ENCODE measurements around the gene PRKAR2A. TPM values are rescaled to one million over a fixed set of nuclear protein-coding genes. Genes with fewer than 3 reads are reported as not detected.
"Not testable (repeated sequence)": the region's sequence is repeated elsewhere in the genome, so short reads cannot be mapped to it uniquely, and the experiment has no call there.

PRKAR2A gene
- total RNA-seq, 2 donors from 2014 or later, result 38.9 to 41.2 TPM

GRCh38 chr3:48795997-48796732, 51.5 kb downstream of the PRKAR2A start:
- Histone ChIP-seq H3K27ac (ENCODE audit: low read depth, low read length) (no peak overlapping the region), H3K4me3 (ENCODE audit: low read length) (no peak overlapping the region), H3K9me3 (ENCODE audit: control insufficient read depth, low read length) (no peaks in the 10 kb centered on the region), H3K4me1 (ENCODE audit: control insufficient read depth, insufficient read depth, low read length) (no peaks in the 10 kb centered on the region), H3K36me3 (ENCODE audit: control insufficient read depth, insufficient read depth, low read length) (peaks cover 3% of the 10 kb centered on the region), H3K9ac (ENCODE audit: extremely low read depth, low read length, poor library complexity, severe bottlenecking) (no peak overlapping the region), H3K27me3 (ENCODE audit: control insufficient read depth, insufficient read depth, low read length, poor library complexity, severe bottlenecking) (no peaks in the 10 kb centered on the region)
- TF ChIP-seq CTCF (conservative IDR thresholded peaks at IDR 0.05), result no peak
- H3K36me3 Mint-ChIP-seq (ENCODE audit: low read depth), result peaks cover 5% of the 10 kb centered on the region
- no peak overlapping the region for H3K27ac Mint-ChIP-seq
- H3K4me3 Mint-ChIP-seq, result no peak overlapping the region
- H3K4me1 Mint-ChIP-seq, result no peaks in the 10 kb centered on the region
- no peaks in the 10 kb centered on the region for H3K9me3 Mint-ChIP-seq
- DNase-seq, result no peak
- no peaks in the 10 kb centered on the region for H3K27me3 Mint-ChIP-seq (ENCODE audit: insufficient read depth)
- 93 to 100% methylated on average over 3 to 7 of the region's 7 CpGs for WGBS, 2 experiments (ENCODE audit: insufficient coverage in 1 of 2, insufficient read length in 1 of 2)

DNA sequence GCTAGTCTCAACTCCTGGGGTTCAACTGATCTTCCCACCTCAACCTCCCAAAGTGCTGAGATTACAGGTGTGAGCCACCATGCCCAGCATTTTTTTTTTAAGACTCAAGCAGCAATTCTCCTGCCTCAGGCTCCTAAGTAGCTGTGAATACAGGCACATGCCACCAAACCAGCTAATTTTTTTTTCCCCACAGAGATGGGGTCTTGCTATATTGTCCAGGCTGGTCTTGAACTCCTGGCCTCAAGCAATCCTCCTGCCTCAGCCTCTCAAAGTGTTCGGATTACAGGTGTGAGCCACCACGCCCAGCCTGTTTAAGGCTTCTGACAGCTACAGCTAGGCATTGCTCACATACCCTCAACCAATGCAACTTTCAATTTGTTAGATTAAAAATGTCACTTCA, 54.2 kb downstream of the PRKAR2A start:
- not testable (repeated sequence) for H3K4me1 ChIP-seq (ENCODE audit: control insufficient read depth, insufficient read depth, low read length); H3K36me3 ChIP-seq (ENCODE audit: control insufficient read depth, insufficient read depth, low read length); H3K4me1 Mint-ChIP-seq; H3K4me3 ChIP-seq (ENCODE audit: low read length); H3K9ac ChIP-seq (ENCODE audit: extremely low read depth, low read length, poor library complexity, severe bottlenecking); H3K9me3 ChIP-seq (ENCODE audit: control insufficient read depth, low read length); H3K27me3 Mint-ChIP-seq (ENCODE audit: insufficient read depth); H3K27ac ChIP-seq (ENCODE audit: low read depth, low read length); H3K9me3 Mint-ChIP-seq; H3K27ac Mint-ChIP-seq; H3K27me3 ChIP-seq (ENCODE audit: control insufficient read depth, insufficient read depth, low read length, poor library complexity, severe bottlenecking); DNase-seq; H3K4me3 Mint-ChIP-seq
- H3K36me3 Mint-ChIP-seq (ENCODE audit: low read depth), result peaks cover 10% of the 10 kb centered on the region
- 89% methylated on average over 2 of the region's 2 CpGs; no CpG with 5 or more reads in 1 of the 2 experiments for WGBS, 2 experiments (ENCODE audit: insufficient coverage in 1 of 2, insufficient read length in 1 of 2)

DNA sequence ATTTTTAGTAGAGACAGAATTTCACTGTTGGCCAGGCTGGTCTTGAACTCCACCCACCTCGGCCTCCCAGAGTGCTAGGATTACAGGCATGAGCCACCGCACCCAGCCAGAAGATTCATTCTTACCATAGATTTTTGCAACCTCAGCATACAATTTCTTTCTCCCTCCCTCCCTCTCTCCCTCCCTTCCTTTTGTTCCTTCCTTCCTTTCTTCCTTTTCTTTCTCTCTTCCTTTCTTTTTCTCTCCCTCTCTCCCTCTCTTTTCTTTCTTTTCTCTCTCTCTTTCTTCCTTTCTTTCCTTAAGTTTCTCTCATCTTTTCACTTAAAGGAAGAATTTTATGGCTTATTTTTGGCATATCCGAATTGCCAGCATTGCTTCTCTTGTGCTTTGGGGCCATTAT, 58.0 kb downstream of the PRKAR2A start:
- Histone ChIP-seq H3K27ac (ENCODE audit: low read depth, low read length) (no peak overlapping the region), H3K9ac (ENCODE audit: extremely low read depth, low read length, poor library complexity, severe bottlenecking) (no peak overlapping the region), H3K4me3 (ENCODE audit: low read length) (no peak overlapping the region), H3K9me3 (ENCODE audit: control insufficient read depth, low read length) (no peaks in the 10 kb centered on the region), H3K27me3 (ENCODE audit: control insufficient read depth, insufficient read depth, low read length, poor library complexity, severe bottlenecking) (no peaks in the 10 kb centered on the region), H3K4me1 (ENCODE audit: control insufficient read depth, insufficient read depth, low read length) (no peaks in the 10 kb centered on the region), H3K36me3 (ENCODE audit: control insufficient read depth, insufficient read depth, low read length) (peaks cover 8% of the 10 kb centered on the region)
- Mint-ChIP-seq H3K27me3 (ENCODE audit: insufficient read depth) (no peaks in the 10 kb centered on the region), H3K36me3 (ENCODE audit: low read depth) (peaks cover 13% of the 10 kb centered on the region), H3K4me1 (no peaks in the 10 kb centered on the region), H3K4me3 (no peak overlapping the region), H3K27ac (no peak overlapping the region), H3K9me3 (no peaks in the 10 kb centered on the region)
- no peak for TF ChIP-seq CTCF (conservative IDR thresholded peaks at IDR 0.05)
- WGBS, 2 experiments (ENCODE audit: insufficient coverage in 1 of 2, insufficient read length in 1 of 2), result 94 to 100% methylated on average over 3 of the region's 3 CpGs
- DNase-seq, result no peak
